MM.1S (cell line): Measurements from ENCODE around the gene SCMH1.
"Not testable (repeated sequence)": the region's sequence is repeated elsewhere in the genome, so short reads cannot be mapped to it uniquely, and the experiment has no call there.

ENCODE experiments used
- DNase-seq: peaks from one replicate; pipeline ENCODE4 v3.0.0-alpha.2; 2015
- H2AFZ ChIP-seq: fragments of 300-600 bp; sonication (generic); 2 replicates; pipeline ENCODE4 v1.6.0; 2016; ENCODE audit warnings: antibody characterized with exemption, low read length
- H3F3A ChIP-seq: fragments of 300-600 bp; sonication (generic); 2 replicates; pipeline ENCODE4 v1.6.1; 2016; ENCODE audit warnings: mild to moderate bottlenecking, antibody characterized with exemption, low read length, moderate library complexity, mixed read lengths; ENCODE audit not compliant: insufficient read depth
- H3K27ac ChIP-seq: fragments of 300-600 bp; sonication (generic); 2 replicates; pipeline ENCODE4 v1.5.1; 2016; ENCODE audit warnings: mild to moderate bottlenecking, low read length
- H3K27me3 ChIP-seq: fragments of 300-600 bp; sonication (generic); replicated peaks from 2 replicates; pipeline ENCODE4 v1.6.0; 2016; ENCODE audit warnings: low read length; ENCODE audit not compliant: insufficient read depth
- H3K36me3 ChIP-seq: fragments of 300-600 bp; sonication (generic); replicated peaks from 2 replicates; pipeline ENCODE4 v1.6.1; 2016; ENCODE audit warnings: mild to moderate bottlenecking, low read length, mixed read lengths; ENCODE audit not compliant: insufficient read depth
- H3K4me1 ChIP-seq: fragments of 300-600 bp; sonication (generic); 2 replicates; pipeline ENCODE4 v1.6.1; 2016; ENCODE audit warnings: low read length, mixed read lengths
- H3K4me2 ChIP-seq: fragments of 300-600 bp; sonication (generic); 2 replicates; pipeline ENCODE4 v1.6.0; 2016; ENCODE audit warnings: low read depth, low read length
- H3K4me3 ChIP-seq: fragments of 300-600 bp; sonication (generic); 2 replicates; pipeline ENCODE4 v1.5.1; 2016; ENCODE audit warnings: low read length, mixed read lengths
- H3K79me2 ChIP-seq: fragments of 300-600 bp; sonication (generic); 2 replicates; pipeline ENCODE4 v1.6.1; 2016; ENCODE audit warnings: mixed run types, low read length, mixed read lengths
- H3K9ac ChIP-seq: fragments of 300-600 bp; sonication (generic); 2 replicates; pipeline ENCODE4 v1.6.1; 2016; ENCODE audit warnings: low read length, mixed read lengths
- H3K9me2 ChIP-seq: fragments of 300-600 bp; sonication (generic); replicated peaks from 2 replicates; pipeline ENCODE4 v1.6.1; 2016; ENCODE audit warnings: mild to moderate bottlenecking, low read length, mixed read lengths; ENCODE audit not compliant: insufficient read depth
- H3K9me3 ChIP-seq: fragments of 300-600 bp; sonication (generic); replicated peaks from 2 replicates; pipeline ENCODE4 v1.6.1; 2016; ENCODE audit warnings: mild to moderate bottlenecking, low read length, mixed read lengths; ENCODE audit not compliant: insufficient read depth
- H4K20me1 ChIP-seq: fragments of 300-600 bp; sonication (generic); 2 replicates; pipeline ENCODE4 v1.6.1; 2016; ENCODE audit warnings: mild to moderate bottlenecking, low read length, moderate library complexity, mixed read lengths; ENCODE audit not compliant: insufficient read depth
- EZH2 ChIP-seq: fragments of 300-600 bp; sonication (generic); optimal IDR thresholded peaks from 2 replicates; pipeline ENCODE3; 2017; ENCODE audit warnings: low read depth, mild to moderate bottlenecking, antibody characterized with exemption, low read length, mixed read lengths
- EZH2phosphoT487 ChIP-seq: fragments of 300-600 bp; sonication (generic); IDR thresholded peaks from 2 replicates; pipeline ENCODE4 v1.6.1; 2018; ENCODE audit warnings: antibody characterized with exemption, low read length
- TF ChIP-seq, protein P1 (sequence below): fragments of 300-600 bp; sonication (generic); IDR thresholded peaks from 2 replicates; pipeline ENCODE4 v1.5.1; 2016; ENCODE audit warnings: antibody characterized with exemption, low read length, mixed read lengths

Gene SCMH1

GRCh38 chr1:41184446-41184845, 57.7 kb downstream of the SCMH1 start:
- TF ChIP-seq EZH2phosphoT487 = no peak
- TF ChIP-seq, protein P1, sequence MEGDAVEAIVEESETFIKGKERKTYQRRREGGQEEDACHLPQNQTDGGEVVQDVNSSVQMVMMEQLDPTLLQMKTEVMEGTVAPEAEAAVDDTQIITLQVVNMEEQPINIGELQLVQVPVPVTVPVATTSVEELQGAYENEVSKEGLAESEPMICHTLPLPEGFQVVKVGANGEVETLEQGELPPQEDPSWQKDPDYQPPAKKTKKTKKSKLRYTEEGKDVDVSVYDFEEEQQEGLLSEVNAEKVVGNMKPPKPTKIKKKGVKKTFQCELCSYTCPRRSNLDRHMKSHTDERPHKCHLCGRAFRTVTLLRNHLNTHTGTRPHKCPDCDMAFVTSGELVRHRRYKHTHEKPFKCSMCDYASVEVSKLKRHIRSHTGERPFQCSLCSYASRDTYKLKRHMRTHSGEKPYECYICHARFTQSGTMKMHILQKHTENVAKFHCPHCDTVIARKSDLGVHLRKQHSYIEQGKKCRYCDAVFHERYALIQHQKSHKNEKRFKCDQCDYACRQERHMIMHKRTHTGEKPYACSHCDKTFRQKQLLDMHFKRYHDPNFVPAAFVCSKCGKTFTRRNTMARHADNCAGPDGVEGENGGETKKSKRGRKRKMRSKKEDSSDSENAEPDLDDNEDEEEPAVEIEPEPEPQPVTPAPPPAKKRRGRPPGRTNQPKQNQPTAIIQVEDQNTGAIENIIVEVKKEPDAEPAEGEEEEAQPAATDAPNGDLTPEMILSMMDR = no peak
- no peak overlapping the region for H2AFZ ChIP-seq

DNA sequence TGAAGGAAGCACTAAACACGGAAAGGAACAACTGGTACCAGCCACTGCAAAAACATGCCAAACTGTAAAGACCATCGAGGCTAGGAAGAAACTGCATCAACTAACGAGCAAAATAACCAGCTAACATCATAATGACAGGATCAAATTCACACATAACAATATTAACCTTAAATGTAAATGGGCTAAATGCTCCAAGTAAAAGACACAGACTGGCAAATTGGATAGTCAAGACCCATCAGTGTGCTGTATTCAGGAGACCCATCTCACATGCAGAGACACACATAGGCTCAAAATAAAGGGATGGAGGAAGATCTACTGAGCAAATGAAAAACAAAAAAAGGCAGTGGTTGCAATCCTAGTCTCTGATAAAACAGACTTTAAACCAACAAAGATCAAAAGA, 63.9 kb downstream of the SCMH1 start:
- H3K9me2 ChIP-seq, H3K27ac ChIP-seq, H4K20me1 ChIP-seq, H3K9me3 ChIP-seq, H3K4me2 ChIP-seq, H3K27me3 ChIP-seq, H2AFZ ChIP-seq, H3K9ac ChIP-seq, H3K4me1 ChIP-seq, H3K4me3 ChIP-seq, DNase-seq, H3K36me3 ChIP-seq, H3F3A ChIP-seq: not testable (repeated sequence)
- peaks cover 12% of the 10 kb centered on the region; the same call in 1 of the 2 replicates for H3K79me2 ChIP-seq

More at GRCh38 chr1:41184446-41184845, 57.7 kb downstream of the SCMH1 start:
- Histone ChIP-seq H3K79me2 (no peaks in the 10 kb centered on the region; the same call in 1 of the 2 replicates), H3K9me3 (no peaks in the 10 kb centered on the region; the same call in 1 of the 2 replicates), H3K27ac (no peak overlapping the region), H3K4me1 (no peaks in the 10 kb centered on the region), H3K4me2 (no peak overlapping the region), H3K9me2 (no peaks in the 10 kb centered on the region), H4K20me1 (no peaks in the 10 kb centered on the region), H3K4me3 (no peak overlapping the region), H3K9ac (no peak overlapping the region), H3F3A (peaks cover 3% of the 10 kb centered on the region; the same call in 1 of the 2 replicates), H3K36me3 (no peaks in the 10 kb centered on the region), H3K27me3 (no peaks in the 10 kb centered on the region)
- DNase-seq = no peak

- no peak overlapping the region for H3K4me2 ChIP-seq
- H3K4me3 ChIP-seq = no peak overlapping the region
- peaks cover 20% of the 10 kb centered on the region; the same call in 1 of the 2 replicates for H3K79me2 ChIP-seq
- no peak overlapping the region for H2AFZ ChIP-seq
- no peaks in the 10 kb centered on the region for H3K9me3 ChIP-seq
- H3K4me1 ChIP-seq = peaks cover 19% of the 10 kb centered on the region
- H3F3A ChIP-seq = no peaks in the 10 kb centered on the region
- H3K27me3 ChIP-seq = no peaks in the 10 kb centered on the region
- no peaks in the 10 kb centered on the region for H3K9me2 ChIP-seq
- H3K36me3 ChIP-seq = no peaks in the 10 kb centered on the region
- no peak overlapping the region for H3K9ac ChIP-seq
- DNase-seq = no peak
- no peaks in the 10 kb centered on the region for H4K20me1 ChIP-seq
- H3K27ac ChIP-seq = no peak overlapping the region
- TF ChIP-seq, protein P1 = no peak
- TF ChIP-seq EZH2phosphoT487 = no peak
- no peak for TF ChIP-seq EZH2
Measured at GRCh38 chr1:41175546-41175945, 66.6 kb downstream of the SCMH1 start.

GRCh38 chr1:41174170-41174569, 67.9 kb downstream of the SCMH1 start:
- Histone ChIP-seq H3K27me3 (no peaks in the 10 kb centered on the region), H3K9ac (no peak overlapping the region), H3K79me2 (peaks cover 21% of the 10 kb centered on the region; the same call in 1 of the 2 replicates), H3F3A (no peaks in the 10 kb centered on the region), H3K9me2 (no peaks in the 10 kb centered on the region), H3K36me3 (no peaks in the 10 kb centered on the region), H3K9me3 (no peaks in the 10 kb centered on the region), H3K4me1 (peaks cover 19% of the 10 kb centered on the region), H3K27ac (no peak overlapping the region), H4K20me1 (no peaks in the 10 kb centered on the region), H3K4me2 (no peak overlapping the region), H2AFZ (no peak overlapping the region), H3K4me3 (no peak overlapping the region)
- DNase-seq = no peak
- TF ChIP-seq, protein P1 = no peak
- TF ChIP-seq EZH2 (no peak), EZH2phosphoT487 (no peak)
